H1 (cell line): ENCODE data around the gene GLMN.

Experiments
- ATF2 ChIP-seq: IDR thresholded peaks from 2 replicates; pipeline ENCODE4 v1.6.1; 2012; ENCODE audit warnings: low read length, inconsistent platforms
- EP300 ChIP-seq, 2 experiments: IDR thresholded peaks; 1 replicate in 1 of 2; 2 replicates in 1 of 2; pipeline ENCODE4 v1.6.1; 2011 to 2012; ENCODE audit warnings: low read depth in 2 of 2, low read length in 2 of 2, mild to moderate bottlenecking in 2 of 2, borderline replicate concordance in 1 of 2, inconsistent platforms in 1 of 2, moderate library complexity in 1 of 2
- HDAC6 ChIP-seq: IDR thresholded peaks from one replicate; pipeline ENCODE4 v1.7.1; 2012; ENCODE audit warnings: low read depth, mild to moderate bottlenecking, inconsistent platforms, low read length, moderate library complexity
- KDM5A ChIP-seq: fragments of 200-600 bp; IDR thresholded peaks from 2 replicates; pipeline ENCODE4 v1.7.1; 2012; ENCODE audit warnings: mild to moderate bottlenecking, low read length, inconsistent platforms, mixed read lengths
- RBBP5 ChIP-seq: IDR thresholded peaks from 2 replicates; pipeline ENCODE4 v1.7.1; 2012; ENCODE audit warnings: low read depth, mild to moderate bottlenecking, inconsistent platforms, low read length, moderate library complexity, borderline replicate concordance
- SIN3A ChIP-seq, 2 experiments: IDR thresholded peaks in 1 of 2; conservative IDR thresholded peaks in 1 of 2; 2 replicates each; pipeline ENCODE4 v1.6.1; 2011 to 2012; ENCODE audit warnings: low read length in 2 of 2, improper control_type of control experiment in 1 of 2, low read depth in 1 of 2, mild to moderate bottlenecking in 1 of 2
- SP1 ChIP-seq: IDR thresholded peaks from 2 replicates; pipeline ENCODE4 v1.6.1; 2011; ENCODE audit warnings: low read depth, low read length
- SRF ChIP-seq: IDR thresholded peaks from 2 replicates; pipeline ENCODE4 v1.6.1; 2011; ENCODE audit warnings: mild to moderate bottlenecking, low read depth, low read length, moderate library complexity
- TBP ChIP-seq: IDR thresholded peaks from 2 replicates; pipeline ENCODE4 v1.6.1; 2011; ENCODE audit warnings: low read depth, low read length, improper control_type of control experiment
- TF ChIP-seq, protein P1 (sequence below), 3 experiments: IDR thresholded peaks; 1 replicate in 2 of 3; 2 replicates in 1 of 3; pipeline versions ENCODE4 v1.5.1 to v1.6.1; 2011; ENCODE audit warnings: low read length in 3 of 3, mild to moderate bottlenecking in 3 of 3, inconsistent platforms in 2 of 3, low read depth in 1 of 3, moderate library complexity in 1 of 3; ENCODE audit not compliant: insufficient read depth in 1 of 3; ENCODE audit errors: control extremely low read depth in 1 of 3

- TF ChIP-seq SIN3A (conservative IDR thresholded peaks at IDR 0.05 in 1 of 2, IDR thresholded peaks at IDR 0.05 in 1 of 2; ENCODE audit: low read depth in 1 of 2, low read length in 2 of 2) (no peak), TBP (no peak), EP300 (IDR thresholded peaks at IDR 0.05; ENCODE audit: borderline replicate concordance in 1 of 2, low read depth in 2 of 2, low read length in 2 of 2) (no peak), SP1 (no peak), SRF (no peak), RBBP5 (no peak), ATF2 (no peak), KDM5A (no peak), HDAC6 (no peak)
- TF ChIP-seq, protein P1, sequence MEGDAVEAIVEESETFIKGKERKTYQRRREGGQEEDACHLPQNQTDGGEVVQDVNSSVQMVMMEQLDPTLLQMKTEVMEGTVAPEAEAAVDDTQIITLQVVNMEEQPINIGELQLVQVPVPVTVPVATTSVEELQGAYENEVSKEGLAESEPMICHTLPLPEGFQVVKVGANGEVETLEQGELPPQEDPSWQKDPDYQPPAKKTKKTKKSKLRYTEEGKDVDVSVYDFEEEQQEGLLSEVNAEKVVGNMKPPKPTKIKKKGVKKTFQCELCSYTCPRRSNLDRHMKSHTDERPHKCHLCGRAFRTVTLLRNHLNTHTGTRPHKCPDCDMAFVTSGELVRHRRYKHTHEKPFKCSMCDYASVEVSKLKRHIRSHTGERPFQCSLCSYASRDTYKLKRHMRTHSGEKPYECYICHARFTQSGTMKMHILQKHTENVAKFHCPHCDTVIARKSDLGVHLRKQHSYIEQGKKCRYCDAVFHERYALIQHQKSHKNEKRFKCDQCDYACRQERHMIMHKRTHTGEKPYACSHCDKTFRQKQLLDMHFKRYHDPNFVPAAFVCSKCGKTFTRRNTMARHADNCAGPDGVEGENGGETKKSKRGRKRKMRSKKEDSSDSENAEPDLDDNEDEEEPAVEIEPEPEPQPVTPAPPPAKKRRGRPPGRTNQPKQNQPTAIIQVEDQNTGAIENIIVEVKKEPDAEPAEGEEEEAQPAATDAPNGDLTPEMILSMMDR (IDR thresholded peaks at IDR 0.05; ENCODE audit: control extremely low read depth in 1 of 3, insufficient read depth in 1 of 3, low read depth in 1 of 3, low read length in 3 of 3), result no peak
Observed at GRCh38 chr1:92299477-92300150, 827 bp upstream of the GLMN start.
